PC-9 (cell line): ENCODE results near the gene HS6ST1. TPM values are rescaled to one million over a fixed set of nuclear protein-coding genes. Genes with fewer than 3 reads are reported as not detected.

ENCODE experiments used
- BruUV-seq: library from RNA; stranded (reverse); fragments of 400-500 nt; replicated peaks from 2 replicates; lab custom pipeline; 2021; lab: Mats Ljungman, UMichigan
- CTCF ChIA-PET: fragments of 300-600 bp; sonication (Branson Sonifier 250); formaldehyde crosslinking; loops from one replicate; lab custom pipeline; 2022; ENCODE audit warnings: antibody characterized with exemption; lab: Charles Lee
- POLR2A ChIA-PET: fragments of 300-600 bp; sonication (Branson Sonifier 250); formaldehyde crosslinking; loops from one replicate; lab custom pipeline; 2022; ENCODE audit warnings: antibody characterized with exemption; ENCODE audit not compliant: unreplicated experiment; lab: Charles Lee
- DNase-seq, 2 experiments: peaks; one replicate each; pipeline versions ENCODE4 v3.0.0 to v3.0.0-alpha.2; 2015 to 2022; ENCODE audit warnings: mixed read lengths in 1 of 2
- H2AFZ ChIP-seq: fragments of 200-600 bp; sonication (generic); 2 replicates; pipeline ENCODE4 v1.8.1; 2017; ENCODE audit warnings: antibody characterized with exemption
- H3F3A ChIP-seq: fragments of 200-600 bp; sonication (generic); 2 replicates; pipeline ENCODE4 v1.8.1; 2017; ENCODE audit warnings: antibody characterized with exemption, mild to moderate bottlenecking, low read depth; ENCODE audit not compliant: insufficient read depth
- H3K27ac ChIP-seq: fragments of 200-600 bp; sonication (generic); 2 replicates; pipeline ENCODE4 v1.6.1; 2016; ENCODE audit warnings: mixed run types
- H3K27me3 ChIP-seq: fragments of 200-600 bp; sonication (generic); 2 replicates; pipeline ENCODE4 v1.6.1; 2016; ENCODE audit warnings: low read depth, mixed run types; ENCODE audit not compliant: insufficient read depth
- H3K36me3 ChIP-seq: fragments of 200-600 bp; sonication (generic); 2 replicates; pipeline ENCODE4 v1.6.1; 2016; ENCODE audit warnings: low read depth, mixed run types
- H3K4me1 ChIP-seq: fragments of 200-600 bp; sonication (generic); replicated peaks from 2 replicates; pipeline ENCODE4 v1.6.1; 2016; ENCODE audit warnings: mixed run types; ENCODE audit not compliant: insufficient read depth
- H3K4me2 ChIP-seq: fragments of 200-600 bp; sonication (generic); 2 replicates; pipeline ENCODE4 v1.6.1; 2017; ENCODE audit warnings: mixed run types
- H3K4me3 ChIP-seq: fragments of 200-600 bp; sonication (generic); 2 replicates; pipeline ENCODE4 v1.6.1; 2016; ENCODE audit warnings: mixed run types
- H3K79me2 ChIP-seq: fragments of 200-600 bp; sonication (generic); 2 replicates; pipeline ENCODE4 v1.6.1; 2017; ENCODE audit warnings: low read depth, mixed run types
- H3K9me2 ChIP-seq: fragments of 200-600 bp; sonication (generic); 2 replicates; pipeline ENCODE4 v1.8.1; 2017; ENCODE audit warnings: mild to moderate bottlenecking; ENCODE audit not compliant: insufficient read depth
- H3K9me3 ChIP-seq: fragments of 200-600 bp; sonication (generic); 2 replicates; pipeline ENCODE4 v1.8.1; 2016; ENCODE audit warnings: low read depth; ENCODE audit not compliant: insufficient read depth
- H4K20me1 ChIP-seq: fragments of 200-600 bp; sonication (generic); 2 replicates; pipeline ENCODE4 v1.8.1; 2017; ENCODE audit not compliant: insufficient read depth
- CTCF ChIP-seq: fragments of 200-600 bp; sonication (generic); conservative IDR thresholded peaks from 2 replicates; pipeline ENCODE4 v1.6.1; 2017; ENCODE audit warnings: mixed run types, antibody characterized with exemption, mild to moderate bottlenecking, moderate library complexity
- EZH2 ChIP-seq: fragments of 200-600 bp; sonication (generic); IDR thresholded peaks from 2 replicates; pipeline ENCODE4 v1.8.0; 2017; ENCODE audit warnings: antibody characterized with exemption, low read depth
- intact Hi-C: fragments of 100-400 bp; cut with micrococcal nuclease; formaldehyde crosslinking; loops from one replicate; pipeline ENCODE4 v1.10.0; 2022; ENCODE audit not compliant: unreplicated experiment
- total RNA-seq: library from RNA; stranded (reverse); gene quantifications from 2 replicates; pipeline ENCODE4 v1.2.3, GENCODE V29; 2021

HS6ST1 gene
- total RNA-seq, 1 experiment from 2014 or later: 20.2 TPM

DNA sequence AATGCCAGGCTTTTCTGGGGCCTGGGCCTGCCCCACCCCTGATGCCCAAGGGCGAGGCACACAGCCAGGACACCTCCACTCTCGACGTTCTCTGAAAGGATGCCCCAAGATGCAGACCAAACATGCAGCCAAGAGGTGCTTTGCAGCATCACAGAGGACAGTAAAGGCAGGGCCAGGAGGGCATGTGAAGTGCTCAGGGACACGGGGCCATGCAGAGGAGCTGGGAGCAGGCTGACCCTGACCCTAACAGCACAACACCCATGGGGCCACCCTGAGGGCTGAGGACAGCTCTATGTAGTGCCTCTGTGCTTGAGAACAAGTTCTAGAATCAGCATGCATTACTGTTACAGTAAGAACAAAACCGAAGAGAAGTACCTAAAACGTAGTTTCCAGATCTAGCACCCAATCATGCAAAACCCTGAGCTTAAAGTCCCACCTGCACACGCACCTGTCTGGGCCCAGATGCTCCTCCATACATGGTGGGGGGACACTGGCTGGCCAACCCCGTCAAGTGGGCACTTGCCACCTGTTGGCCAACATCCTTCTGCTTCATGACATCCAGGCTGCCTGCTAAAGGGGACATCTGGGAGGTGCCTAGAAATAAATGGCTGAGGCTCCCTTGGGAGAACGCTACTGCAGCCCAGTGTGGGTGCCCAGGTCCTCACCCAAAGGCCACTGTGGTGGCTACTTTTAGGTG, 15.4 kb downstream of the HS6ST1 start:
- Histone ChIP-seq H3K36me3 (no peaks in the 10 kb centered on the region), H3F3A (peaks cover 24% of the 10 kb centered on the region), H3K9me3 (no peaks in the 10 kb centered on the region), H3K79me2 (peaks cover 85% of the 10 kb centered on the region), H3K9me2 (no peaks in the 10 kb centered on the region), H2AFZ (no peak overlapping the region), H3K27ac (no peak overlapping the region), H3K4me2 (no peak overlapping the region), H3K4me1 (peaks cover 63% of the 10 kb centered on the region), H3K4me3 (no peak overlapping the region), H4K20me1 (peaks cover 94% of the 10 kb centered on the region), H3K27me3 (no peaks in the 10 kb centered on the region)
- no peak for DNase-seq
- CTCF ChIA-PET: no interaction called here
- no TSS peak for BruUV-seq
- intact Hi-C loops: loop anchor here (10.0 kb wide), 1 partner anchor 778 kb away; the partner anchor contains the start of gene IWS1
- TF ChIP-seq CTCF: no peak
- TF ChIP-seq EZH2: no peak
- POLR2A ChIA-PET: interaction anchor here (0.6 kb wide), 1 partner anchor 421 kb away, joined by 3 read pairs; no protein-coding TSS in a partner anchor

DNA sequence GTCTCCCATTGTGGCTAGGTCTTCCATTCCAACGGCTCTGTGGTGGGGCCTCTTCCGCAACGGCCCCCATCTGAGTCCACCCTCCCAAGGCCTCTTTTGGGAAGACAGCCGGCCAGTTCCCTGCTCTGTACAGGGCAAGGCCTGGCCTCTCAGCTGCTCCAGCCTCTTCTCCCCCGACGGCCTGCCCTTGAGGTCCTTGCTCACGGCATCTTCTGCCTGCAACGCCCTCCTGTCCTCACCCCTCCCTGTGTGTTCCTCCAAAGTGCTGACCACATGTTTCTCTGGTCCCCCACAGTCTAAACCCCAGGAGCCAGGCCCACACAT, 16.0 kb downstream of the HS6ST1 start:
- Histone ChIP-seq H3K9me3 (no peaks in the 10 kb centered on the region), H3K27ac (no peak overlapping the region), H3K4me1 (peaks cover 63% of the 10 kb centered on the region), H3K79me2 (peaks cover 85% of the 10 kb centered on the region), H3K36me3 (no peaks in the 10 kb centered on the region), H2AFZ (no peak overlapping the region), H3K9me2 (no peaks in the 10 kb centered on the region), H3K4me3 (no peak overlapping the region), H3K4me2 (no peak overlapping the region), H4K20me1 (peaks cover 89% of the 10 kb centered on the region), H3K27me3 (no peaks in the 10 kb centered on the region), H3F3A (peaks cover 24% of the 10 kb centered on the region)
- intact Hi-C loops: loop anchor here (1.0 to 10.0 kb wide), 2 partner anchors 69 to 778 kb away; partner anchors contain the start of gene IWS1
- BruUV-seq: no TSS peak
- DNase-seq: no peak
- ChIA-PET CTCF (no interaction called here), POLR2A (no interaction called here)
- TF ChIP-seq EZH2 (no peak), CTCF (no peak)

DNA sequence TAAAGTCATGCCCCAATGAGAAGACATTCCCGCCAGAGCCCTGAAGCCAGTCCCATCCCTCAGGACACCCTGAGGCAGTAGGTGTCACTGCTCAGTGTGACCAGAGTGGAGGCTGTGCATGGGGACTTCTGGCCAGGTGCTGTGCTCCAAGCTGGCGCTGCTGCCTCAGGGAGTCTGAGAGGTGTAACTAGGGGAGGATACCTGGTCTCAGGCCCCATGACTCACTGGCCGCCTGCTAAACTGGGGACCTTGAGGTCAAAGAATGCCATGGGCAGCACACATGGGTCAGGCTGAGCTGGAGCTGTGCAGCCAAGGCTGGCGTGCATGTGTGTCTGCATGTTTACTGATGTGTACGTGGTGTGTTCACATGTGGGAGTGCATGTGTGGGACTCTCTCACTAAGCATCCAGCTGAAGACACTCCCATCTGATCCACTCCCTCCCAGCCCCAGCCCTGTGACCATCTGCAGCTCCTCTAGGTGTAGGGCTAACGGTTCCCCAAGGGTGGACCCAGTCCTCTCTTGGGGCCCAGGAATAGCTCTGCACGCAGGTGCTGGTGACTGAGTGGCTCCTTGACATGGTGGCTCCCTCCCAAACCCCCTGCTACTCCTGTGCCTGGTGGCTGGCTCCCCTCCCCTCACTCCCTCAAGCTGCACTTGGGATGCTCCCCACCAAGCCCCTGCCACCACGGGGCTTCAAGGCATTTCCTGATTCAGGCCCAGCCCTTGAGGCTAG, 16.5 kb downstream of the HS6ST1 start:
- Histone ChIP-seq H3F3A (peaks cover 24% of the 10 kb centered on the region), H3K9me3 (no peaks in the 10 kb centered on the region), H4K20me1 (peaks cover 84% of the 10 kb centered on the region), H3K9me2 (no peaks in the 10 kb centered on the region), H2AFZ (no peak overlapping the region), H3K36me3 (no peaks in the 10 kb centered on the region), H3K79me2 (peaks cover 84% of the 10 kb centered on the region), H3K27ac (no peak overlapping the region), H3K4me1 (peaks cover 60% of the 10 kb centered on the region), H3K4me3 (no peak overlapping the region), H3K27me3 (no peaks in the 10 kb centered on the region), H3K4me2 (peak overlapping the region; percentile 2; the same call in 1 of the 2 replicates)
- peak; percentile 81 to 86 for DNase-seq
- BruUV-seq: no TSS peak
- POLR2A ChIA-PET: no interaction called here
- intact Hi-C loops: loop anchor here (1.0 to 10.0 kb wide), 2 partner anchors 69 to 777 kb away; partner anchors contain the start of gene IWS1
- CTCF ChIA-PET: no interaction called here
- no peak for TF ChIP-seq EZH2
- TF ChIP-seq CTCF: no peak
